ENCODE results near the gene CLEC16A. TPM values are rescaled to one million over a fixed set of nuclear protein-coding genes. Genes with fewer than 3 reads are reported as not detected.

The CLEC16A gene
- total RNA-seq, 1 donor from 2014 or later, result 20.4 TPM

- no peak for DNase-seq
Measured at GRCh38 chr16:11142951-11143350, 198.6 kb downstream of the CLEC16A start.

GRCh38 chr16:11143372-11144035 lies 199.1 kb downstream of the CLEC16A start:
- no peak for DNase-seq

- DNase-seq, result no peak
Measured at GRCh38 chr16:11144122-11144521, 199.8 kb downstream of the CLEC16A start.

GRCh38 chr16:11145173-11145818 lies 200.9 kb downstream of the CLEC16A start:
- DNase-seq, result no peak

GRCh38 chr16:11145819-11146211 lies 201.5 kb downstream of the CLEC16A start:
- DNase-seq, result no peak

GRCh38 chr16:11147033-11147753 lies 202.8 kb downstream of the CLEC16A start:
- DNase-seq, result no peak

- DNase-seq, result no peak
Measured at GRCh38 chr16:11147754-11148444, 203.5 kb downstream of the CLEC16A start.

GRCh38 chr16:11149011-11149616 lies 204.8 kb downstream of the CLEC16A start:
- no peak for DNase-seq

- no peak for DNase-seq
Measured at GRCh38 chr16:11150190-11150589, 205.8 kb downstream of the CLEC16A start.

GRCh38 chr16:11151156-11151884 lies 207.0 kb downstream of the CLEC16A start:
- DNase-seq, result no peak

GRCh38 chr16:11151885-11152629 lies 207.7 kb downstream of the CLEC16A start:
- DNase-seq, result no peak

- no peak for DNase-seq
Measured at GRCh38 chr16:11152677-11153331, 208.4 kb downstream of the CLEC16A start.

- no peak for DNase-seq
Measured at GRCh38 chr16:11155284-11155806, 211.0 kb downstream of the CLEC16A start.

- DNase-seq, result no peak
Measured at GRCh38 chr16:11156401-11156800, 212.0 kb downstream of the CLEC16A start.

- no peak for DNase-seq
Measured at GRCh38 chr16:11157143-11157542, 212.8 kb downstream of the CLEC16A start.

GRCh38 chr16:11158018-11158417 lies 213.7 kb downstream of the CLEC16A start:
- DNase-seq, result no peak

- no peak for DNase-seq
Measured at GRCh38 chr16:11159282-11159681, 214.9 kb downstream of the CLEC16A start.

GRCh38 chr16:11160676-11161115 lies 216.3 kb downstream of the CLEC16A start:
- no peak for DNase-seq

- no peak for DNase-seq
Measured at GRCh38 chr16:11161439-11161838, 217.1 kb downstream of the CLEC16A start.

- DNase-seq, result no peak
Measured at GRCh38 chr16:11161974-11162373, 217.6 kb downstream of the CLEC16A start.

Measured in occipital lobe (tissue), 2 donors.